Right renal pelvis (tissue), 4 donors: ENCODE measurements around the gene SPEF2. TPM values are rescaled to one million over a fixed set of nuclear protein-coding genes. Genes with fewer than 3 reads are reported as not detected.

Experiments
- DNase-seq, 4 donors: peaks; one replicate each; pipeline ENCODE4 v3.0.0-alpha.2; 2013; ENCODE audit warnings: low read depth in 4 of 4, low spot score in 3 of 4, missing footprints in 1 of 4
- polyA plus RNA-seq, 4 donors: library from polyadenylated mRNA; unstranded; fragments of 120-200 nt; gene quantifications; one replicate each; pipeline ENCODE4 v1.2.1, GENCODE V29; 2013; ENCODE audit not compliant: insufficient read length in 4 of 4

SPEF2 gene
- polyA plus RNA-seq, 4 donors = 35.7 to 50.5 (median 47.5) TPM

GRCh38 chr5:35694481-35694880 is 76.8 kb downstream of the SPEF2 start:
- DNase-seq = no peak

DNA sequence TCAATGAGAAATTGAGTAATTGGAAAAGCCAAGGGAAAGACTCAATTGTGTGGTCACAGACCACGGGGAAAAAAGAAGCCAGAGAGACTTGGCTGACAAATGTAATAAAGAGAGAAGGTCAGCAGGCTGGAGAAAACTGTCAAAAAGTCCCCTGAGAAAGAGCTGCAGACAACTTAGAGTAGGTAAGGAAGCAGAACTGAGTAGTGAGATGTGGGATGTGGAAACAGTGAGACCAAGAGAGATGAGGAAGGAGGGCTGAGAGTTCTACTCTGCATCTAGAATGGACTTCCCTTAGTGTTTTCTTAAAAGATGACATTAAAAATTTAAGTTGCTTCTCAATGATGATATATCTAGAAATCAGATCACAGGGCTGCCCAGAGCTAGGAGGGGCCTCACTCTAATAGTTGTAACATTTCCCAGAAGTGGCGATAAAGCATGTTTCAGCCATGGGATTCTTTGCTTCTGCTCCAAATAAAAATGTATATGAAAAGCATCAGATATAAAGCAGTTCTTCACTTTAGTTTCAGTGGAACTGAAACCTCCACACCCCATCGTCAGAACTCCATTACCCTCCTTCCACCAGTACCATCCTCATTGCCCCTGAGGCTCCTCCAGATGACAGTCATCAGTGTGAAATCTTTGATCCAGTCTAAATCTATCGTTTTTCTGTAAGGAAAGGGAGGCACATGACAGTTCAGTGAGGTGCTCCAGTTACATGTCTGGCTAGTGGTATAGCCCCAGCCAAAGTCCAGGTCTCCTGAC is 80.6 kb downstream of the SPEF2 start:
- no peak for DNase-seq

- DNase-seq = no peak
Observed at GRCh38 chr5:35707659-35708058, 90.0 kb downstream of the SPEF2 start.

GRCh38 chr5:35709688-35710087 is 92.0 kb downstream of the SPEF2 start:
- DNase-seq = no peak

DNA sequence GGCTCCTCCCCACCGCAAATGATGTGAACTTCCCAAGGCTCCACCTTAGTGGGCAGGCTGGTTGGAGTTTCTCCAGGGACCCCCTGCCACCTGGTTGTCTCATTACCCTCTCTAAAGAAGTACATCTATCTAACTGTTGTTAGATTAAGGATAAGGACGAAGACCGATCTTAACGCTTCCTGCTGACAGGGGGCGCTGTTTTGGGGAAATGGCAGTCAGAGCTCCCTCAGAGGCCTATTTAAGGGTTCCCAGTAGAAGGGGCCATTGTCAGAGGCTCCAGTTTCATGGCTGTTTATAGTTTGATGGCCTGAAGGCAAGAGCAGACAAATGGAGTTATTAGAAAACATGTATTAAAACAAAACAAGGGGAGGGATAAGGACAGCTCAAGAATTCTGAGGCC is 100.1 kb downstream of the SPEF2 start:
- no peak for DNase-seq

- no peak for DNase-seq
Observed at GRCh38 chr5:35735718-35736117, 118.1 kb downstream of the SPEF2 start.

GRCh38 chr5:35736280-35736679 is 118.6 kb downstream of the SPEF2 start:
- no peak for DNase-seq

DNA sequence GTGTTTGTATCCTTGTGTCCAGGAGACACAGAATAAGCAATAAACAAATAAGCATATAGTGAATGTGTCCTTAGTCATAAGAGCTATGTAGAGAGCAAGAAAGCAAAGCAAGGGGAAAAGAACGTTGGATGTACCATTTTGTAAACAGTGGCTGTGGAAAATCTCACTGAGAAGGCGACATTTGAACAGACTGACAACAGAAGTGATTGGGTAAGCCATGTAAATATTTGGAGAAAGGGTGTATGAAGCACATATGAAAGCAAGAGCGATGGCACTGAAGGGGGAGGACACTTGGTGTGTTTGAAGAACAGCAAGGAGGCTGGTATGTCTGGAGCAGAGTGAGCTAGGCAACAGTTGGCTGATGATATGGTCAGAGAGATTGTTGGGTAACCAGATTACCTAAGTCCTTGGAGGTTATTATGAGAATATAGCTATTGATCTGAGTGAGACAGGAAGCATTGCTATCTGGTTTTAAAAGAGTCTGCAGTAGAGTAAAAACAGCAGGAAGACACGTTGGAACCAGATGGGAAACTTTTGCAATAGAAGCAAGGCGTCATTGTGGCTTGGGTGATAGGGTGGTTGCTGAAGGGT is 123.6 kb downstream of the SPEF2 start:
- DNase-seq = no peak

DNA sequence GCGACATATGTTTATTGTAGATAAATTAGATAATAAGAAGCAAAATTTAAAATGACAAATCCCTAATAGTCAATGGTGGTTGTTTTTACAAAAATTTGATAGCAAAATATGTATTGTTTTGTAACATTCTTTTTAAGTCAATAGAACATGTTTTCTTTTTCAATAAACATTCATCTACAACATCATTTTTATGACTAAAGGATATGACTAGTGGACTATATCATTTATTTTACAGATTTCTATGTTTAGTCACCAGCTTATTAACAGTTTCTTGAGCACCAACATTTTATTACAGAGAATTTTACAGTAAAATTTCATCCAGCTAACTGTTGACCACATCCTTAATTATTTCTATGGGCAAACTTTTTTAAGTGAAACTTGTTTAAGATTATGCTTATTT is 124.3 kb downstream of the SPEF2 start:
- no peak for DNase-seq

- DNase-seq = no peak
Observed at GRCh38 chr5:35743644-35744043, 126.0 kb downstream of the SPEF2 start.

DNA sequence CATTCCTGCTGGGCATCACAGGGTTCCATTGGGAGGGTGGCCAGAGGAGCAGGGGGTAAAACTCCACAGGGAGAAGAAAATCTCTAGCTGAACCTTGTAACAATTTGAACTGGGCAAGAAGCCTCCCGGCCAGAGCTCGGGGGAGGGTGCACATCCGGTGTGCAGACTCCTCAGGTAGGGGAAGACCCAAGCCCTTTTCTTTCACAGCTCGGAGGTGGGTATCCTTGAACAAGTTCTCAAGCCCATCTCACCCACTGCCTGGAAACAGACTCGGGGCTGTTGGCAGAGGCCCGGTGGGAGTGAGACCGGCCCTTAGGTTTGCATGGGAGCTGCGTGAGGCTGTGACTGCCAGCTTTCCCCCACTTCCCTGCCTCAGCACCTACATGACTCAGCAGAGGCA is 127.5 kb downstream of the SPEF2 start:
- no peak for DNase-seq

GRCh38 chr5:35745660-35746059 is 128.0 kb downstream of the SPEF2 start:
- DNase-seq = no peak

GRCh38 chr5:35752012-35752411 is 134.3 kb downstream of the SPEF2 start:
- DNase-seq = no peak

DNA sequence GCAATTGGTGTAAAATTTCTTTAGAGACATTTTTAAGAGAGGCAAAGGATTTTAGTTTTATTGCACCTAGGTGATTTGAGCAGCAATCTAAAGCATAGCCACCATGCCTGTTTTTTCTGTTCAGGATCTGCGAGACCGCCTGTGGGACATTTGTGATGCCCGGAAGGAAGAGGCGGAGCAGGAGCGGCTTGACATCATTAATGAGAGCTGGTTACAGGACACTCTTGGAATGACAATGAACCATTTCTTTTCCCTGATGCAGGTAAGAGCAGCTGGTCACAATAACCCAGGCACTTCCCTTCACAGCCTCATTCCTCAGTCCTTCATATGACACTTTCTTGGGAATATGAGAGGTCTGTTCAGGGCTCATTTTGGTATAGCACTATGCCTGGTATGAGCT is 135.8 kb downstream of the SPEF2 start:
- no peak for DNase-seq

DNA sequence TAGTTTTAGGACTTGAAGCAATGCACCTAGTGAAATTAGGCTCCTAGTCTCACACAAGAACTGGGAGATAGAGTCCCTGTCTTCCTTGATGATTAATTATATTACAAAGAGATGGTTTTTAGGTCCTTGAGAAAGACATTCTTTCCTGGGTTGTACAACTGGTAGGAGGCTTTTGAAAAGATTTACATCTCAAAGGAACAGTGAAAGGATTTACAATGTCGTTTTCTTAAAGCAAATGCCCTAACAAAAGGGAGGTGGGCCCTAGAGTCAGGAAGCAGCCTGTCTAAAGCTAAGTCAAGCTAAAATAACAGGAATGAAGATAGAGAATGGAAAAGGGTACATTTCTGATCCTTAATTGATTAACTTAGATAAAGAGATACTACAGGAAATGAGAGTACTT is 136.8 kb downstream of the SPEF2 start:
- no peak for DNase-seq

GRCh38 chr5:35755966-35756365 is 138.3 kb downstream of the SPEF2 start:
- no peak for DNase-seq

- DNase-seq = no peak
Observed at GRCh38 chr5:35758151-35758724, 140.6 kb downstream of the SPEF2 start.

DNA sequence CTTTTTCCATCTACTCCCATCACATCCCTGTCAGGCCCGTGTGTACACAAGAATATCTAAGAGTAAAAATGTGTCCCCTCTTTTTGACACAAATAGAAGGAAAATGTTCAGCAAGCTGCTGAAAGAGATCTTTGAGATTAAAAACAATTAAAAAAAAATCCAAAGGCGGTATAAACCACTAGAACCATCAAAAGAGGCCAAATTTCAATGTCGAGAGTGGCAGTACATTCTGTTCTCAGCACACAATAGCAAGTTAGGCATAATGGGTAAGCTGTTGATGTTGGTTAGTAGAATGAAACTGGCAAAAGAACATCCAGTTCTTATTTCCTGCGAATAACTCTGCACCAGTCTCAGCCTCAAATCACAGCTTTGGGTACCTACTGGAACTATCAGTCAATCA is 143.9 kb downstream of the SPEF2 start:
- DNase-seq = no peak

DNA sequence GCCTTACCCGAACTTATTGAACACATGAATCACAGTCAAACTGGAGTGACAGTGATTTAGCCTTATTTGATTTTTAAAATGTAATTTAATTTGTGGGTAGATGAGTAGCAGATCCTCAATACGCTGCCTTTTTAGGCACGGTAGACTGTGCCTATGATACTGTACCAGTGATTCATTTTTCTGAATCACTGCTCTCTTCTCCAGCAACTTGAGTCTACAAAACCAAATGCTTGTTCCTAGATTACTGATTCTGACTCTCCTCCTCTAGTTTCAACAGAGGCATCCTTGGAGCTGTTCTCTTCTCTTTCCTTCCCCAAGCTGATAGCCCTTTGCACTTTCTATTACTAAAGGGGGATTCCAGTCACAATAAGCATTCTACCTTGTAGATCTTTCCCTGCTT is 144.7 kb downstream of the SPEF2 start:
- DNase-seq = no peak

DNA sequence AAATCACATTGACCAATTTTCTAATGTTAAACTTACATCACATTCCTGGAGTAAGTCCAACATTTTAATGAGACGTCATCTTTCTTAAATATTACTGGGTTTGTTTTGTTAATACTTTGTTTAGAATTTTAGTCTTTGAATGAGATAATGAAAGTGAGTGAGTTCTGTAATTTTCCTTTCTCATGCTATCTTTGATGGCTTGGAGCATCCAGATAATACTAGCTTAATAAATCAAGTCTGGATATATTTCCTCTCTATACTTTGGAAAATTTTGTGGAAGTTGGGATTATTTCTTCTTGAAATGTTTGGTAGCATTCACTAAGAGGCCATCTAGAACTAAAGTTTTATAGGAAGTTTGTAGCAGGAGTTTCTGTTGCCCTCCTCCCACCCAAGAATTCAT is 148.3 kb downstream of the SPEF2 start:
- DNase-seq = no peak

DNA sequence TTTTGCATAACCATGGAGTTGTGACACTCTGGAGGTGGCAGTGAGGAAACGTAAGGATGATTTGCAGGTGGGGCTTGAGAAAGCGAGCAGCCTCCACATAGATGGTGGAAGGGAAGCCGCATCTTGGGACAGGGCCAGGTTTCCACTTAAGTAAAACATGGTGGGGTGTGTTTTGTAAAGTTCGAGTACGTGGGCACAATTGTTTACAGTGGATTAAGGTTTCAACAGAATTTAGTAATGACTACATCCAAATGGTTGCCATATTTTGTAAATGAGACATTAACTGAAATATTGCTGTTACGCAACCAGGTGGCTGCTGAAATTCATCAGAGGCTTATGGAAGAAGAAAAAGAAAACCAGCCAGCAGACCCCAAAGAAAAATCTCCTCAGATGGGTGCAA is 153.6 kb downstream of the SPEF2 start:
- DNase-seq = no peak

DNA sequence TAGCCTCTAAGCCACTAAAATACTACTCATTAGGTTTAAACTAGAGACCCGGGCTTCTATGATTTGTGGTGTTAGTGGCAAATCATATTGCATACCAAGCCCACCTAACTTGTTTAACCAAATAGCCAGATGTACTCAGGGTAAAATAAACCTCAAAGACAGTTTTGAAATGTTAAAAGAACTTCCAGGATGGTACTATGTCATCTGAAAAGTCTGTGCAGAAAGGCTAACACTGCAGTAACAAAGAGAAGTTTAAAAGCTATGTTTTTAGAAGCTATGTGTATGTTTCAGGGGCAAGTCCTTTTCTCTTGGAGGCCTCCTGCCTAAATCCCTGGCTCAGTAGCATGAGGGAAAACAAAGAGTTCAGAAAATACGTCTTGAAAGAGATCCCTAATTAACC is 154.2 kb downstream of the SPEF2 start:
- no peak for DNase-seq
